Measurements from ENCODE around the gene SIRT7.

DNA sequence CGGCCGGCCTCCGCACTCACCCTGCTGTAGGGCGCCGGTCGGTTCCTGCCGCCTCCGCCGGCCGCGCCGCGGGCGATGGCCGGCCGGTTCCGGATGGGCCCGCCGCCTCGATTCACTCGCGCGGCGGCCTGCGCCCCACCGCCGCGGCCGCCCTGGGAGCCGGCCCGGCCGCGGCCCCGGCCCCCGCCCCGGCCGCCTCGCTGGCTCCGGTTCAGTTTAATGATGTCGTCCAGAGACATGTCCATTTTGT, 26.7 kb downstream of the SIRT7 start:
- TF ChIP-seq, protein P1, sequence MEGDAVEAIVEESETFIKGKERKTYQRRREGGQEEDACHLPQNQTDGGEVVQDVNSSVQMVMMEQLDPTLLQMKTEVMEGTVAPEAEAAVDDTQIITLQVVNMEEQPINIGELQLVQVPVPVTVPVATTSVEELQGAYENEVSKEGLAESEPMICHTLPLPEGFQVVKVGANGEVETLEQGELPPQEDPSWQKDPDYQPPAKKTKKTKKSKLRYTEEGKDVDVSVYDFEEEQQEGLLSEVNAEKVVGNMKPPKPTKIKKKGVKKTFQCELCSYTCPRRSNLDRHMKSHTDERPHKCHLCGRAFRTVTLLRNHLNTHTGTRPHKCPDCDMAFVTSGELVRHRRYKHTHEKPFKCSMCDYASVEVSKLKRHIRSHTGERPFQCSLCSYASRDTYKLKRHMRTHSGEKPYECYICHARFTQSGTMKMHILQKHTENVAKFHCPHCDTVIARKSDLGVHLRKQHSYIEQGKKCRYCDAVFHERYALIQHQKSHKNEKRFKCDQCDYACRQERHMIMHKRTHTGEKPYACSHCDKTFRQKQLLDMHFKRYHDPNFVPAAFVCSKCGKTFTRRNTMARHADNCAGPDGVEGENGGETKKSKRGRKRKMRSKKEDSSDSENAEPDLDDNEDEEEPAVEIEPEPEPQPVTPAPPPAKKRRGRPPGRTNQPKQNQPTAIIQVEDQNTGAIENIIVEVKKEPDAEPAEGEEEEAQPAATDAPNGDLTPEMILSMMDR (IDR thresholded peaks at IDR 0.05), result no peak
- no peak for TF ChIP-seq POLR2A (IDR thresholded peaks at IDR 0.05)

Data from ovary (tissue), 3 donors.